Gastroesophageal sphincter (tissue), 3 donors: ENCODE measurements around the gene NINL.

Experiments
- CTCF ChIP-seq, 4 experiments: fragments of 200-600 bp in 2 of 4; fragments of 450-650 bp in 2 of 4; sonication (generic) in 1 of 4; IDR thresholded peaks; one replicate each; pipeline ENCODE4 v1.5.1; 2017 to 2019; ENCODE audit warnings: antibody characterized with exemption in 4 of 4, mild to moderate bottlenecking in 2 of 4, moderate library complexity in 2 of 4
- EP300 ChIP-seq: sonication (generic); formaldehyde crosslinking; IDR thresholded peaks from one replicate; pipeline ENCODE4 v1.6.1; 2017; ENCODE audit warnings: antibody characterized with exemption, mild to moderate bottlenecking
- POLR2A ChIP-seq, 2 donors: fragments of 450-650 bp; IDR thresholded peaks; one replicate each; pipeline ENCODE4 v1.6.1; 2017; ENCODE audit warnings: antibody characterized with exemption in 2 of 2, mild to moderate bottlenecking in 2 of 2, moderate library complexity in 1 of 2
- POLR2AphosphoS5 ChIP-seq: sonication (generic); formaldehyde crosslinking; IDR thresholded peaks from one replicate; pipeline ENCODE4 v1.6.1; 2017; ENCODE audit warnings: antibody characterized with exemption

GRCh38 chr20:25469558-25469957 lies 115.8 kb downstream of the NINL start:
- TF ChIP-seq POLR2A (IDR thresholded peaks at IDR 0.05) = no peak
- no peak for TF ChIP-seq CTCF (IDR thresholded peaks at IDR 0.05)
- TF ChIP-seq POLR2AphosphoS5 = no peak
- TF ChIP-seq EP300 = no peak
